HCT116 (cell line): ENCODE measurements around the gene RFX2. TPM values are rescaled to one million over a fixed set of nuclear protein-coding genes. Genes with fewer than 3 reads are reported as not detected.

Experiments
- ATAC-seq: fragments of 200-7000 bp; cut with Tn5 transposase; 2 replicates; pipeline ENCODE4 v1.9.1; 2020; ENCODE audit warnings: mild to moderate bottlenecking, moderate library complexity
- BruUV-seq: library from RNA; stranded (reverse); fragments of 400-500 nt; replicated peaks from 2 replicates; lab custom pipeline; 2021; lab: Mats Ljungman, UMichigan
- CTCF ChIA-PET: fragments of 300-600 bp; sonication (Branson Sonifier 250); formaldehyde crosslinking; loops from one replicate; lab custom pipeline; 2021; ENCODE audit warnings: antibody characterized with exemption; lab: Charles Lee
- POLR2A ChIA-PET: fragments of 300-600, 350-600 bp; sonication (Branson Sonifier 250); formaldehyde crosslinking; loops from one replicate; lab custom pipeline; 2021; ENCODE audit warnings: antibody characterized with exemption; lab: Charles Lee
- RAD21 ChIA-PET, 2 experiments: fragments of 300-600 bp; sonication (Branson Sonifier 250); formaldehyde crosslinking; loops; one replicate each; lab custom pipeline; 2023; ENCODE audit warnings: low total read pairs in 2 of 2; ENCODE audit not compliant: uncharacterized antibody in 2 of 2, unreplicated experiment in 2 of 2, low non-redundant PET in 1 of 2; lab: Charles Lee
- DNase-seq: peaks from one replicate; pipeline ENCODE4 v3.0.0-alpha.2; 2010; ENCODE audit warnings: low read depth, low spot score
- H2AFZ ChIP-seq: fragments of 200-600 bp; shearing (Covaris generic), sonication (generic); 2 replicates; pipeline ENCODE4 v1.6.1; 2017; ENCODE audit warnings: low read depth, mixed run types, mixed read lengths, antibody characterized with exemption, low read length; ENCODE audit not compliant: poor library complexity, severe bottlenecking
- H3K27ac ChIP-seq: 2 replicates; pipeline ENCODE4 v1.5.1; 2012; ENCODE audit warnings: low read depth, low read length
- H3K27me3 ChIP-seq: fragments of 200-600 bp; sonication (generic); 2 replicates; pipeline ENCODE4 v1.6.1; 2016; ENCODE audit warnings: mixed run types, low read length, mixed read lengths; ENCODE audit not compliant: insufficient read depth
- H3K36me3 ChIP-seq, 2 experiments: fragments of 200-500 bp in 1 of 2; fragments of 200-600 bp in 1 of 2; sonication (Bioruptor generic) in 1 of 2; sonication (generic) in 1 of 2; 2 replicates each; pipeline versions ENCODE4 v1.5.1 to v1.6.1; 2014 to 2016; ENCODE audit warnings: low read length in 2 of 2, inconsistent platforms in 1 of 2, mixed read lengths in 1 of 2, mixed run types in 1 of 2; ENCODE audit not compliant: insufficient read depth in 2 of 2, control insufficient read depth in 1 of 2
- H3K4me1 ChIP-seq, 2 experiments: fragments of 200-600 bp in 1 of 2; sonication (generic) in 1 of 2; 2 replicates each; pipeline versions ENCODE4 v1.5.1 to v1.6.1; 2012 to 2017; ENCODE audit warnings: low read length in 2 of 2, inconsistent platforms in 1 of 2, mild to moderate bottlenecking in 1 of 2, mixed read lengths in 1 of 2, mixed run types in 1 of 2, moderate library complexity in 1 of 2; ENCODE audit not compliant: insufficient read depth in 2 of 2, control insufficient read depth in 1 of 2
- H3K4me2 ChIP-seq: fragments of 200-600 bp; sonication (generic); 2 replicates; pipeline ENCODE4 v1.6.1; 2017; ENCODE audit warnings: mixed run types, low read length, mixed read lengths
- H3K4me3 ChIP-seq, 2 experiments: fragments of 200-600 bp in 1 of 2; sonication (generic) in 1 of 2; replicated peaks in 1 of 2; 2 replicates each; pipeline ENCODE4 v1.5.1; 2011 to 2016; ENCODE audit warnings: low read length in 2 of 2, control low read depth in 1 of 2, low read depth in 1 of 2, mild to moderate bottlenecking in 1 of 2, mixed read lengths in 1 of 2, mixed run types in 1 of 2
- H3K79me2 ChIP-seq: fragments of 200-600 bp; sonication (generic); 2 replicates; pipeline ENCODE4 v1.6.1; 2017; ENCODE audit warnings: mild to moderate bottlenecking, mixed run types, low read length, moderate library complexity, mixed read lengths; ENCODE audit not compliant: insufficient read depth
- H3K9ac ChIP-seq: fragments of 200-600 bp; sonication (generic); 2 replicates; pipeline ENCODE4 v1.6.1; 2016; ENCODE audit warnings: low read length, mixed read lengths
- H3K9me2 ChIP-seq: fragments of 200-600 bp; sonication (generic), shearing (Covaris generic); 2 replicates; pipeline ENCODE4 v1.6.1; 2017; ENCODE audit warnings: mixed run types, mild to moderate bottlenecking, moderate library complexity; ENCODE audit not compliant: insufficient read depth
- H3K9me3 ChIP-seq, 2 experiments: fragments of 200-500 bp in 1 of 2; fragments of 200-600 bp in 1 of 2; sonication (Bioruptor generic) in 1 of 2; sonication (generic) in 1 of 2; 2 replicates each; pipeline ENCODE4 v1.6.1; 2014 to 2017; ENCODE audit warnings: low read length in 2 of 2, mixed read lengths in 2 of 2, inconsistent platforms in 1 of 2, low read depth in 1 of 2, mild to moderate bottlenecking in 1 of 2, mixed run types in 1 of 2, moderate library complexity in 1 of 2; ENCODE audit not compliant: control insufficient read depth in 1 of 2, insufficient read depth in 1 of 2
- H4K20me1 ChIP-seq: fragments of 200-600 bp; sonication (generic), shearing (Covaris generic); 2 replicates; pipeline ENCODE4 v1.6.1; 2017; ENCODE audit warnings: mixed run types, mild to moderate bottlenecking, moderate library complexity; ENCODE audit not compliant: insufficient read depth
- ATF3 ChIP-seq: IDR thresholded peaks from 2 replicates; pipeline ENCODE4 v1.6.1; 2012
- CBX3 ChIP-seq: IDR thresholded peaks from 2 replicates; pipeline ENCODE4 v1.6.1; 2012; ENCODE audit warnings: low read depth
- CEBPB ChIP-seq: IDR thresholded peaks from 2 replicates; pipeline ENCODE4 v1.6.1; 2012; ENCODE audit warnings: low read depth
- CTCF ChIP-seq, 3 experiments: fragments of 200-600 bp in 1 of 3; sonication (generic) in 1 of 3; IDR thresholded peaks in 2 of 3; conservative IDR thresholded peaks in 1 of 3; 2 replicates each; pipeline ENCODE4 v1.5.1; 2012 to 2017; ENCODE audit warnings: low read depth in 2 of 3, low read length in 2 of 3, antibody characterized with exemption in 1 of 3, borderline replicate concordance in 1 of 3, control low read depth in 1 of 3, mild to moderate bottlenecking in 1 of 3, mixed read lengths in 1 of 3, mixed run types in 1 of 3, moderate library complexity in 1 of 3; ENCODE audit not compliant: insufficient read depth in 1 of 3
- FOSL1 ChIP-seq: IDR thresholded peaks from 2 replicates; pipeline ENCODE4 v1.6.1; 2012; ENCODE audit warnings: low read depth
- JUND ChIP-seq: IDR thresholded peaks from 2 replicates; pipeline ENCODE4 v1.6.1; 2012
- POLR2AphosphoS5 ChIP-seq: IDR thresholded peaks from 2 replicates; pipeline ENCODE4 v1.6.1; 2011; ENCODE audit warnings: mild to moderate bottlenecking, low read depth, low read length, moderate library complexity
- REST ChIP-seq: IDR thresholded peaks from 2 replicates; pipeline ENCODE4 v1.6.1; 2012; ENCODE audit warnings: low read depth
- SIN3A ChIP-seq: IDR thresholded peaks from 2 replicates; pipeline ENCODE4 v1.6.1; 2012; ENCODE audit warnings: low read depth
- TCF7L2 ChIP-seq: IDR thresholded peaks from 2 replicates; pipeline ENCODE4 v1.7.0; 2011; ENCODE audit warnings: borderline replicate concordance, inconsistent platforms; ENCODE audit not compliant: insufficient read depth, insufficient read length; ENCODE audit errors: extremely low read depth
- YY1 ChIP-seq: IDR thresholded peaks from 2 replicates; pipeline ENCODE4 v1.6.1; 2011; ENCODE audit warnings: low read length, low read depth, moderate library complexity, mild to moderate bottlenecking; ENCODE audit not compliant: insufficient replicate concordance; ENCODE audit errors: extremely low read depth
- intact Hi-C: fragments of 100-400 bp; cut with micrococcal nuclease; formaldehyde crosslinking; loops from 2 replicates; pipeline ENCODE4 v1.10.0; 2022
- total RNA-seq: library from RNA; stranded (reverse); gene quantifications from one replicate; pipeline ENCODE4 v1.2.1, GENCODE V29; 2021; ENCODE audit not compliant: unreplicated experiment

The RFX2 gene
- total RNA-seq, 1 experiment from 2014 or later: 13.7 TPM

- TF ChIP-seq REST (no peak), YY1 (no peak), FOSL1 (no peak), CBX3 (no peak), CEBPB (no peak), TCF7L2 (no peak)
Observed at GRCh38 chr19:5993648-5994358, 116.5 kb downstream of the RFX2 start (continued).

- ATAC-seq (no peak), DNase-seq (no peak)
- H3K79me2 ChIP-seq: no peaks in the 10 kb centered on the region
- H3K9me3 ChIP-seq: no peaks in the 10 kb centered on the region
- H3K9me2 ChIP-seq: no peaks in the 10 kb centered on the region
- no peak overlapping the region for H3K27ac ChIP-seq
- BruUV-seq: no TSS peak
- CTCF ChIA-PET: no interaction called here
- H3K4me1 ChIP-seq: peaks cover 0 to 6% of the 10 kb centered on the region in 2 experiments; a peak in 1 of 4 replicates
- no peak overlapping the region for H3K4me3 ChIP-seq
- no peaks in the 10 kb centered on the region for H4K20me1 ChIP-seq
- H3K4me2 ChIP-seq: no peak overlapping the region
- H3K36me3 ChIP-seq: no peaks in the 10 kb centered on the region
- H3K27me3 ChIP-seq: no peaks in the 10 kb centered on the region
- POLR2A ChIA-PET: no interaction called here
- no peak overlapping the region for H3K9ac ChIP-seq
- RAD21 ChIA-PET: no interaction called here
- intact Hi-C loops: no loop called here
- no peak overlapping the region for H2AFZ ChIP-seq
- no peak for TF ChIP-seq CEBPB
- TF ChIP-seq POLR2AphosphoS5: no peak
- TF ChIP-seq REST: no peak
- no peak for TF ChIP-seq CTCF (IDR thresholded peaks at IDR 0.05 in 2 of 3, conservative IDR thresholded peaks at IDR 0.05 in 1 of 3; ENCODE audit: borderline replicate concordance in 1 of 3, insufficient read depth in 1 of 3, low read depth in 2 of 3, low read length in 2 of 3)
- TF ChIP-seq SIN3A: no peak
- TF ChIP-seq JUND: no peak
- TF ChIP-seq ATF3: no peak
Observed at GRCh38 chr19:5993201-5993600, 117.1 kb downstream of the RFX2 start.
